GM21717 (cell line): ENCODE measurements around the gene MSMO1.
"Not testable (repeated sequence)": the region's sequence is repeated elsewhere in the genome, so short reads cannot be mapped to it uniquely, and the experiment has no call there.

ENCODE experiments used
- ATAC-seq: cut with Tn5 transposase; IDR thresholded peaks from one replicate; pipeline ENCODE4 v1.9.1; 2021; ENCODE audit warnings: mild to moderate bottlenecking, moderate library complexity; ENCODE audit not compliant: unreplicated experiment

The MSMO1 gene

GRCh38 chr4:165327211-165328100 is at the start of gene MSMO1:
MSMO1 (plus strand) TSS chr4:165327669; CDS start chr4:165333371, 5,702 bp downstream.
- ATAC-seq, result peak; percentile 99

DNA sequence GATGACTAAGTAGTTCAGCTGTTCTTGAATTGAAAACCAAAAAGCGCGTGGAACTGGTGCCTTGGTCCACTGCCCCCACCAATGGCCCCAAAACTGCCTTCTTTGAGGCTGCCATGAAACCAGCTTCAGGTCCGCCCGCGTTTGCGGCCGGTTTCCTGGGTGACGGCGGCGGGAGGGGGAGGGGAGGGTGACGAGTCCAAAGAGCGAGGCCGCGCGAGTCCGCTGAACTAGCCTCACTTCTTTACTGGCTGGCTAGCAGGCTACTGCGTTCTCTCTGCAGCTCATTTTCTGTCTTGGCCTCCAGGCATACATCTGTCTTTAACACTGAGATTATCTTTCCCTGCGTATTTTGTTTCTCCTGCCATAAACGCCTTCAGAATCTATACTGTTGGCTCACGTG is 47.9 kb upstream of the MSMO1 start:
- ATAC-seq, result not testable (repeated sequence)

GRCh38 chr4:165284697-165285096 is 42.8 kb upstream of the MSMO1 start:
- not testable (repeated sequence) for ATAC-seq

- peak; percentile 87 for ATAC-seq
Observed at GRCh38 chr4:165286619-165287340, 40.7 kb upstream of the MSMO1 start.

DNA sequence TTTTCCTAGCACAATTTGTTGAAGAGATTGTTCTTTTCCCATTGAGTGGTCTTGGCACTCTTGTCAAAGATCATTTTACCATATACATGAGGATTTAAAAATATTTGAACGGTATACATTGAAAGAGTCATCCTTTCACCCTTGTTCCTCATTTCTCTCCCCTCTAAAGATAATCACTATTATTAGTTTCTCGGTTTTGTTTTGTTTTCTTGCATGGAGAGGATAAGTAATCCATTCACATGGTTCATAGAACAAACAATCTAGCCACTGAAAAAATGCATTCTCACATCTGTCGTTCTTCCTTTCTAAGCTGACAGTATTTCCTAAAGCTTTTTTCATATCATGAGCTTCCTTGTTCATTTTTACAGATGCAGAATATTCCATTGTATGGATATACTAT is 39.2 kb upstream of the MSMO1 start:
- ATAC-seq, result peak; percentile 34

DNA sequence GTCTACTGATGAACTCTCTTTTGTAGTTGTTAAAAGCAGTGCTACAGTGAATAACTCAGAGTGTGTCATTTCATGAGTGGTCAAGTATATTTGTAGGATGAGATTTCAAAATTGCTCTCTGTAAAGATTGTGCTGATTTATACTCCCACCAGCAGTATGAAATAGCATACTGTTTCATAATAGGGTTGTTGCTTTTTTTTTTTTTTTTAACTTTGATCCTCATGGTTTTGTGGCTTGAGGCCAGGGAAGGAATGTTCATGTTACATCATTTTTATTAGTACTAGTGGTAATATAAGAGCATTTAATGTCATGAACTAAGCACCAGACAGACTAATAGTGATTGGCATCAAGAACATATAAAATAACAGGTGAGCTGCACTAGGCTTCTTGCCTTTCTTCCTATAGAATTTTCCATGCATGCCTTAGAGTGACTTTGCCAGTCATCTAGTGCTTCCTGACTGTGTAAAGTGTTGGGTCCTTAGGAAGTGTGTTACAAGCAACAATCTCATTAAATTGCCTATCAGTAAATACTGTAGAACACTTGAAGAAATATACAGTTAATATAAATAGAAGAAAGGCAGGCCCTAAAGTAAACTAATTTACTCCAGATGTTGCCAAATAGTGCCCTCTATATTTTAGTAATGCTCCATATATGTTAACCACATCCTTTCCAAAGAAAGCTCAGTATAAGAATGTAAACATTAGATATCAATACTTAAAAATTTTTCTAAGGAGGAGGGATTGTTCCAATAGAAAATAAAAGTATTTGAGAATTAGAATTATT is 38.6 kb upstream of the MSMO1 start:
- peak; percentile 17 for ATAC-seq

- ATAC-seq, result no peak
Observed at GRCh38 chr4:165289423-165289785, 38.1 kb upstream of the MSMO1 start.

- no peak for ATAC-seq
Observed at GRCh38 chr4:165293061-165293460, 34.4 kb upstream of the MSMO1 start.

DNA sequence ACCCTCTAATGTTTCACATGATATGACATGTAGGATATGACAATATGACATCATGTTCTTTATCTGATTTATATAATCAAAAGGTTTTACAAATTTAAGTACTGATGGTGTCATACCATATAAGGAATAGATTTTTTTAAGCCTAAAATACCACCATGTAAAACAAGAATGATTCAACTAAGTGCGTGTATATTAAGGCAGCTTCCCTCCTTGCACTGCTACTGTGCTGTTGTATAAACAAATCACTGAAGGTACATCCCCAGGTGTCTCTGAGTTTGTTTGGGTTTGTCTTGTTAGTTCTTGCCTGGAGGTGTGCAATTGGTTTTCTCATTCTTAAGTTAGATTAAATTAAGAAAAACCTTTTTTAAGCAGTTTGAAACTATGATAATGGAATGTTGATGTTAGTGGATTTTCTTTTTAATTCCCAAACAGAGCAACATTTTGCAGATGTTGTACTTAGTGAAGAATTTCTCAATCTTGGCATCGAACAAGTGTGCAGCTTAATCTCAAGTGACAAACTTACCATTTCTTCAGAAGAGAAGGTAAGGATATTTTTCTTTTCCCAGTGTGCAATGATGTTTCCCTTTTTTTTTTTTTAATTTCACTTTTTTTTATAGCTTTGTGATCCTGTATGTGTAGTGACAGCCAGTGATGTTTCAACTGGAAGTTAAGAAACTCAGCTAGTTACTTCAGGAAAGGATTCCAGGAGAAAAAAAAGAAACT is 33.4 kb upstream of the MSMO1 start:
- ATAC-seq, result no peak

DNA sequence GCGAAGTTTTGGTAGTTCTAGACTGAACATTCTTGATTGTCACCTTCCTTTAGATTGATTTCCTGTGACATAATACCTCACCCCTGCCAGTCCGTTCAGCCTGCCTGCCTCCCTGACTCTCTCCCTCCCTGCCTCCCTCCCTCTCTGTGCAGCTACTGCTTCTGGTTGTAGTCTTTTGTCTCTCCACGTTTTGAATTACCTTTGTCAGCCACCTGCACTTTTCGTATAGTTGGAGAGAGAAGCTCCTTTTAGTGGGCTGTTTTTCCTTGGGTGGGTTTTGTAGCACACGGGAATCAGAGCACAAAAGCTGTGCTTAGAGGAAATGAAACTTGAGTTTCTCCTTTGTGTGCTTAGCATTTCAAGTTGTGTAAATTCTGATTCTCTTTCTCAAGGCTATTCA is 32.6 kb upstream of the MSMO1 start:
- ATAC-seq, result peak; percentile 94

GRCh38 chr4:165297626-165298025 is 29.8 kb upstream of the MSMO1 start:
- ATAC-seq, result no peak

DNA sequence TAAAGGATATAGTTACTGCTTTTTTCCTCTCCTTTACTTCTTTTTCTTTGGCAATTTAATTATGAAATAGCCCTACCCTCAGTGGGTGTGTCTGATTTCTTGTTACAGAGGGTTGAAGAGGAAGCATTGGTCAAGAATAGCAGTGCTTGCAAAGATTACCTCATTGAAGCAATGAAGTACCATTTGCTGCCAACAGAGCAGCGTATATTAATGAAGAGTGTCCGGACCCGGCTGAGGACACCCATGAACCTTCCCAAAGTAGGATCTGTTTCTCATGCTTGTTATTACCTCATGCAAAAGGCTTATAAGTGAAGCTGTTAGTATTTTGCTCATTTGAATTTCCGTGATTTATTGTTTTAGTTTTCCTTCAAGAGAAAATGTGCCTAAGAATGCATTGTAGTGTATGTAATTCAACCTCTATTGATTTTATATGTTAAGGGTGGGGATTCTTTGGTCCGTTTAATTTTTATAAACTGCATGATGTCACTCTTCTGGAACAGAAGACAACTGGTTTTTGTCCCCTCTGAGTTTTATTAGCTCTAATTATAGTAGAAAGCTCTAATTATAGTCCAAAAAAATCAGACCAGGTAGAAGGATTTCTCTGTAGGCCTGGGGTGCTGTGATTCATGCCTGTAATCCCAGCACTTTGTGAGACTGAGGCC is 27.9 kb upstream of the MSMO1 start:
- ATAC-seq, result no peak

DNA sequence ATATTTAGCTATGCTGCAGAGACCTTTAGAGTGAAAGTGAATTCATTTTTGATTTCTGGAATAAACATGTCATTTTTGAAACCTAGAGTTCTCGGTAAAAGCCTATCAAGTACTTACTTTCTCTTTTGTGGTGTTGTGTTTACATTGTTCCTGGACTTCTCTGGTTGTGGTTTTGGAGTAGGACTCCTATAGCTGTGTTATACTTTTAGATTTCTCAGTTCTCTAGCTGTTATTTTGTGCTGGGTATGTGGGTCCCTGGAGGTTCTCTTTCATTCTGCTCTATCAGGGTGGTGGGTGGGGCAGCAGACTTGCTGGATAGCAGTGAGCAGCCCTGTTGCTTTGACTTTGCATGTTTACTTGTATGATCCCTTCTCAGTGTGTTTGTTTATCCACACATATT is 25.6 kb upstream of the MSMO1 start:
- peak; percentile 92 for ATAC-seq

- ATAC-seq, result no peak
Observed at GRCh38 chr4:165302658-165303057, 24.8 kb upstream of the MSMO1 start.

GRCh38 chr4:165308166-165308565 is 19.3 kb upstream of the MSMO1 start:
- no peak for ATAC-seq

DNA sequence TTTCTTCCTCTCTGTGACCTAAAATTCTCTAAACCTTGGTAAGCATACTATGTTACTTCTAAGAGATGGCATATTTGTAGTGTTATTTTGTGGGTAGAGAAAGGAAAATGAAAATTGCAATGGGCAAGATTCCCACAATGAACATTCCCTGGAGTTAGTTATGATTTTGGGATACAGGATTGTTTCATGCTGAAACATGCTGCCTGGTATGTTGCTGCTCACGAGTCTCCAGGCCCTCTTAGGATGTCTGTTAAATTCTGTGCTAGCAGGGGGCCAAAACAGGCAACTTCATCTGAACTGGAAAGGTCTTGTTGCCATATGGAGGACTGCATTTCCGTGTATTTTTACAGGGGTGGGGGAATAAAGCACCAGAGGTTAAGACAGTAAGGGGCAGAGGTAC is 18.9 kb upstream of the MSMO1 start:
- no peak for ATAC-seq

DNA sequence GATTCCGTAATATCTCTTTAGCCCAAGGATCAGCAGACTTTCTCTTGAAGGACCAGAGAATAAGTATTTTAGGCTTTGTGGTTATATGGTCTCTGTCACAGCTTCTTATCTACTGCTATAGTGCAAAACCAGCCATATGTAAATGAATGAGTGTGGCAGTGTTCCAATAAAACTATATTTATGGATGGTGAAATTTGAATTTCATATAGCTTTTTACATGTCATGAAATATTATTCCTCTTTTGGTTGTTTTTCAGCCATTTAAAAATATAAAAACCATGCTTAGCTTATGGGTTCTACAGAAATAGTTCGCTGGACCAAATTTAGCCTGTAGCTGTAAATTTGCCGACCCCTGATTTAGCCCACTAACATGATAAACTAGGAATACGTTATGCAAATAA is 18.0 kb upstream of the MSMO1 start:
- no peak for ATAC-seq

- no peak for ATAC-seq
Observed at GRCh38 chr4:165312506-165312905, 15.0 kb upstream of the MSMO1 start.

GRCh38 chr4:165319030-165319429 is 8.4 kb upstream of the MSMO1 start:
- no peak for ATAC-seq

DNA sequence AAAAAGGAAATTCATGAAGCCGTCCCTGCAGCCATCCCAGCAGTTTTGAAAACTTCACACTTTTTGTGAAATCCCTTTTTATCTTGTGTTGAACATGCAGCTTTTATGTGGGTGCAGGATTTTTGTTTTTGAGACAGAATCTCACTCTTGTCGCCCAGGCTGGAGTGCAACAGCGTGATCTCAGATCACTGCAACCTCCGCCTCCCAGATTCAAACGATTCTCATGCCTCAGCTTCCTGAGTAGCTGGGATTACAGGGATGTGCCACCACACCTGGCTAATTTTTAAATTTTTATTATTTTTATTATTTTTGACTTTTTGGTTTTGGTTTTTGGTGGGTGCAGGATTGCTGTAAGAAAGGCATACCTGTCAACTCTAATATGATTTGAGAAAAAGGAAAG is 8.0 kb upstream of the MSMO1 start:
- ATAC-seq, result no peak
